DND-41 (cell line): ENCODE measurements around the gene SPINDOC.

Experiments
- EZH2 ChIP-seq: IDR thresholded peaks from 3 replicates; pipeline ENCODE4 v1.6.1; 2012; ENCODE audit warnings: borderline replicate concordance, low read depth, mild to moderate bottlenecking, moderate library complexity, low read length, inconsistent platforms; ENCODE audit not compliant: severe bottlenecking
- TF ChIP-seq, protein P1 (sequence below): IDR thresholded peaks from 2 replicates; pipeline ENCODE4 v1.5.1; 2012; ENCODE audit warnings: borderline replicate concordance, low read length, moderate library complexity, mild to moderate bottlenecking; ENCODE audit not compliant: poor library complexity, severe bottlenecking; ENCODE audit errors: extremely low read depth

DNA sequence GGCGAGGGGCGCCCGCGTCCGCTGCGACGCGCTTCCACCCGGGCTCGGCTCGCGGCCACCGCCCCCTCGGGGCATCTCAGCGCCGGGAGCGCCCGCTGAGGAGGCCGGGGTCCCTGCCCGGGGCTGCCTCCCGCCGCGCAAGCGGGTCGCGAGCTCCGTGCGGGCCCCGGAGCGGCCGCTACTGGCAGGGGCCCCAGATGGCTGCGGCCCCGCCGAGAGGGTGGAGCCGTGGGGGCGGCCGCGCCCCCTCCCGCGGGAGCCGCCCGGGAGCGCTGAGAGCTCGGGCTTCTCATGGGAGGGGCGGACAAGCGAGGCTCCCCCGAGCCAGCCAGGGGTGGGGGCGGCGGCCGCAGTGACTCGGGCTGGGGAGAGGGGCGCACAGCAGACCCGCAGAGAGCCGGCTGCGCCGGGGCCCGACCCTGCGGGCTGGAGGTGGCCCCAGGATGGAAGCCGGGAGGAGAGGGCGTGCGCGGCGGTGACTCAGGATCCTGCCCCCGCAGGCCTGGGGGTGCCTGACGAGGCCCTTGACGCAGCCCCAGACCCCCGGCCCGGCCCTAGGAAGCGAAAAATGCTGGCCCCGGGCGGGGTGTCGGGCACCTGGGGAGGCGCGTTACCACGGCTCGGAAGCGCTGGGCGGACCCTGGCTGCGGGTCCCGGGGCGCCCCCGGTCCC, 44.1 kb upstream of the SPINDOC start:
- TF ChIP-seq, protein P1, sequence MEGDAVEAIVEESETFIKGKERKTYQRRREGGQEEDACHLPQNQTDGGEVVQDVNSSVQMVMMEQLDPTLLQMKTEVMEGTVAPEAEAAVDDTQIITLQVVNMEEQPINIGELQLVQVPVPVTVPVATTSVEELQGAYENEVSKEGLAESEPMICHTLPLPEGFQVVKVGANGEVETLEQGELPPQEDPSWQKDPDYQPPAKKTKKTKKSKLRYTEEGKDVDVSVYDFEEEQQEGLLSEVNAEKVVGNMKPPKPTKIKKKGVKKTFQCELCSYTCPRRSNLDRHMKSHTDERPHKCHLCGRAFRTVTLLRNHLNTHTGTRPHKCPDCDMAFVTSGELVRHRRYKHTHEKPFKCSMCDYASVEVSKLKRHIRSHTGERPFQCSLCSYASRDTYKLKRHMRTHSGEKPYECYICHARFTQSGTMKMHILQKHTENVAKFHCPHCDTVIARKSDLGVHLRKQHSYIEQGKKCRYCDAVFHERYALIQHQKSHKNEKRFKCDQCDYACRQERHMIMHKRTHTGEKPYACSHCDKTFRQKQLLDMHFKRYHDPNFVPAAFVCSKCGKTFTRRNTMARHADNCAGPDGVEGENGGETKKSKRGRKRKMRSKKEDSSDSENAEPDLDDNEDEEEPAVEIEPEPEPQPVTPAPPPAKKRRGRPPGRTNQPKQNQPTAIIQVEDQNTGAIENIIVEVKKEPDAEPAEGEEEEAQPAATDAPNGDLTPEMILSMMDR, result peak; percentile 0
- TF ChIP-seq EZH2, result no peak
